ENCODE results near the gene CCK.

CCK gene

DNA sequence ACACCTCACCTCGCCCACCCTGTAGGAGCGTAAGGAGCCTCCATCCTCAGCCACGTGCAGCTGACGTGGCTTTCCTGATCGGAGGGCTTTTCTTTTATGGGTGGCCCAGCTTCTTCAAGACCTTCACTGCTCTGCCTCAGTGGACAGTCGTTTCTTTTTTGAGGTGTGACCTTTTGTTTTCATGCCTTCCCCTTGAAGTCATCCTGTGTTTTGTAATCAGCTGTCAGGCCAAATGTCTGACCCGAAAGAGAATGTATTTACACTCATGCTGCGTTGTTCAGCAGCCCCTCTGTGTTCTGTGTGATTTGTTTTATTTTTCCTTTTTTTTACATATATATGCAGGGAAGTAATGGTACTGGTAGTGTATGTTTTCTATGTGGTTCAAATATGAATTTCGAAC is 41.8 kb downstream of the CCK start:
- DNase-seq (ENCODE audit: low read depth), result no peak
- no peak overlapping the region for H3K4me3 ChIP-seq (ENCODE audit: control insufficient read depth, low read depth, low read length)
- TF ChIP-seq, protein P1, sequence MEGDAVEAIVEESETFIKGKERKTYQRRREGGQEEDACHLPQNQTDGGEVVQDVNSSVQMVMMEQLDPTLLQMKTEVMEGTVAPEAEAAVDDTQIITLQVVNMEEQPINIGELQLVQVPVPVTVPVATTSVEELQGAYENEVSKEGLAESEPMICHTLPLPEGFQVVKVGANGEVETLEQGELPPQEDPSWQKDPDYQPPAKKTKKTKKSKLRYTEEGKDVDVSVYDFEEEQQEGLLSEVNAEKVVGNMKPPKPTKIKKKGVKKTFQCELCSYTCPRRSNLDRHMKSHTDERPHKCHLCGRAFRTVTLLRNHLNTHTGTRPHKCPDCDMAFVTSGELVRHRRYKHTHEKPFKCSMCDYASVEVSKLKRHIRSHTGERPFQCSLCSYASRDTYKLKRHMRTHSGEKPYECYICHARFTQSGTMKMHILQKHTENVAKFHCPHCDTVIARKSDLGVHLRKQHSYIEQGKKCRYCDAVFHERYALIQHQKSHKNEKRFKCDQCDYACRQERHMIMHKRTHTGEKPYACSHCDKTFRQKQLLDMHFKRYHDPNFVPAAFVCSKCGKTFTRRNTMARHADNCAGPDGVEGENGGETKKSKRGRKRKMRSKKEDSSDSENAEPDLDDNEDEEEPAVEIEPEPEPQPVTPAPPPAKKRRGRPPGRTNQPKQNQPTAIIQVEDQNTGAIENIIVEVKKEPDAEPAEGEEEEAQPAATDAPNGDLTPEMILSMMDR (IDR thresholded peaks at IDR 0.05; ENCODE audit: control insufficient read depth, insufficient read depth, low read depth, low read length, missing control alignments), result no peak

DNA sequence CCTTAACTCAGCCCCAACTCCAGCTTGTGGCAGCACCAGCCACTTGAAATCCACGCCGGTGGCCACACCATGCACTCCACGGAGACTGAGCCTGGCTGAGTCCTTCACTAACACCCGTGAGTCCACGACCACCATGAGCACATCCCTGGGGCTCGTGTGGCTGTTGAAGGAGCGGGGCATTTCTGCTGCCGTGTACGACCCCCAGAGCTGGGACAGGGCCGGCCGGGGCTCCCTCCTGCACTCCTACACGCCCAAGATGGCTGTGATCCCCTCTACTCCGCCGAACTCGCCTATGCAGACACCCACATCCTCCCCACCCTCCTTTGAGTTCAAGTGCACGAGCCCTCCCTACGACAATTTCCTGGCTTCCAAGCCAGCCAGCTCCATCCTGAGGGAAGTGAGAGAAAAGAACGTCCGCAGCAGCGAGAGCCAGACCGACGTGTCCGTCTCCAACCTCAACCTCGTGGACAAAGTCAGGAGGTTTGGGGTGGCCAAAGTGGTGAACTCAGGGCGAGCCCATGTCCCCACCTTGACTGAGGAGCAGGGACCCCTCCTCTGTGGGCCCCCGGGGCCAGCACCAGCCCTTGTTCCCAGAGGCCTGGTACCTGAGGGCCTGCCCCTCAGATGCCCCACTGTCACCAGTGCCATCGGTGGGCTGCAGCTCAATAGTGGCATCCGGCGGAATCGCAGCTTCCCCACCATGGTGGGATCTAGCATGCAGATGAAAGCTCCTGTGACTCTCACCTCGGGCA is 42.9 kb downstream of the CCK start:
- TF ChIP-seq, protein P1 (IDR thresholded peaks at IDR 0.05; ENCODE audit: control insufficient read depth, insufficient read depth, low read depth, low read length, missing control alignments), result no peak
- no peak for DNase-seq (ENCODE audit: low read depth)
- no peak overlapping the region for H3K4me3 ChIP-seq (ENCODE audit: control insufficient read depth, low read depth, low read length)

DNA sequence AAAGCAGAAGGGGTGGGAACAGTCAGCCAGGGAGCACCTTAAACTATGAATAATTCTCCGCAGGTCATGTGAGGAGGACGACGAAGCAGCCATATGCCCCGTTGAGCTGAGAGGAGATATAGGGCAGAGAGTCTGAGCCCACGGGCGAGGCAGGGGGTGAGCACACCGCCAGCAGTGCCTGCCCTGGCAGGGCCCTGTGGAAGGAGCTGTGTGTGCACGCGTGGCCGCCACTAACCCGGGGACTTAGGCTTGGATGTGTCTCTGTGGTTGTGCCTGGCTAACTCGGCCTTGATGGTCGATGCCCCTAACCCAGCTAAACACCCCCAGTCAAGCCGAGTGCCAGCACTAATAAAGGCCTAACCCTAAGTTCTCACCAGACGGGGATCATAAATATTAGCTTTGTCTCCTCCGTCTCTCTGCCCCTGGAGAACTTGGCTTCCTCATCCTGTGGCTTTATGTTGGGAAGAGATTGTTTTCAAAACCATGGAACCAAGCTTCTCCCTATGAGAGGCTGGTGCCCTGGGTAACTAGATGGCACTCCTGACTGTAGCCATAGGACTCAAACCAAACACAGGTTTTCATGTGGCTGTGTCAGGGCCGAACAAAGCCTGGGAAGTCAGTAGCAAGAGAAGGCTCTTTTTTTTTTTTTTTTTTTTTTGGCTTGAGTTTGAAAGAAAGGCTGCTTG is 45.4 kb downstream of the CCK start:
- no peak for DNase-seq (ENCODE audit: low read depth)
- TF ChIP-seq, protein P1 (IDR thresholded peaks at IDR 0.05; ENCODE audit: control insufficient read depth, insufficient read depth, low read depth, low read length, missing control alignments), result no peak
- no peak overlapping the region for H3K4me3 ChIP-seq (ENCODE audit: control insufficient read depth, low read depth, low read length)

DNA sequence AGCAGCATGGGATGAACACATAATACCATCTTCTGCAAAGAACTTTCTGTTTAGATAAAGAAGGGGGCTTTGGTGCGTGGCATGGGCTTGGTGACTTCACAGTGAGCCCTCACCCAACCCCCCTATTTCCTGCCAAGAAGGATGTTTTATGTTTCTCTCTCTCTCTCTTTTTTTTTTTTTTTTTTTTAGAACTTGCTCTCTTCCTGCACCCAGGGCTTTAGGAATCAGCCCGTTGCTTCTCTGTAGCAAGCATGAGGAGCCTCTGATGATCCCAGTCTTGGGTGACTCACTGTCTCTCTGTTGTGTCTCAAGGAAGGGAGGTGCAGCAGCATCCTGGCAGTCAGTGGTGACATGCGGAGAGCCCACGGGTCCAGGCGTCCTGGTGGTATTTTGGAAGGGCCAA is 49.1 kb downstream of the CCK start:
- no peak for DNase-seq (ENCODE audit: low read depth)
- no peak overlapping the region for H3K4me3 ChIP-seq (ENCODE audit: control insufficient read depth, low read depth, low read length)
- TF ChIP-seq, protein P1 (IDR thresholded peaks at IDR 0.05; ENCODE audit: control insufficient read depth, insufficient read depth, low read depth, low read length, missing control alignments), result no peak

DNA sequence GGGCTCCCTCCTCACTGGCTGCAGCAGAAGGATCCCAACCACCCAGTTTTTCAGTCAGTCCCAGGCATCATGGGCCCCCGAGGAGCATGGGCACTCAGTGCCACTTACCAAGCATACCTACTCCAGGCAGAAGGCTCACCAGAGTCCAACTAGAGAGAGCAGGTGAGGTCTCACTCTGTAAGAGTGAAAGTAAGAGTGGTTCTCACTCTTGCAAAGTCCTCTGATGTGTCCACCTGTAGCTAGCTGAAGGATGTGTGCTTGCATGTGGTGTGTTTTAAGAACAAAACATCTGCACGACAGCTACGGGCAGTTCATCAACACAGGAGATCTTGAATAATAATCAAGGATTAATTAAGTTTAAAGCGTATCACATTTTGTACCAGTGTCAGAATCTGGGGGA is 49.7 kb downstream of the CCK start:
- no peak overlapping the region for H3K4me3 ChIP-seq (ENCODE audit: control insufficient read depth, low read depth, low read length)
- TF ChIP-seq, protein P1 (IDR thresholded peaks at IDR 0.05; ENCODE audit: control insufficient read depth, insufficient read depth, low read depth, low read length, missing control alignments), result no peak
- no peak for DNase-seq (ENCODE audit: low read depth)

DNA sequence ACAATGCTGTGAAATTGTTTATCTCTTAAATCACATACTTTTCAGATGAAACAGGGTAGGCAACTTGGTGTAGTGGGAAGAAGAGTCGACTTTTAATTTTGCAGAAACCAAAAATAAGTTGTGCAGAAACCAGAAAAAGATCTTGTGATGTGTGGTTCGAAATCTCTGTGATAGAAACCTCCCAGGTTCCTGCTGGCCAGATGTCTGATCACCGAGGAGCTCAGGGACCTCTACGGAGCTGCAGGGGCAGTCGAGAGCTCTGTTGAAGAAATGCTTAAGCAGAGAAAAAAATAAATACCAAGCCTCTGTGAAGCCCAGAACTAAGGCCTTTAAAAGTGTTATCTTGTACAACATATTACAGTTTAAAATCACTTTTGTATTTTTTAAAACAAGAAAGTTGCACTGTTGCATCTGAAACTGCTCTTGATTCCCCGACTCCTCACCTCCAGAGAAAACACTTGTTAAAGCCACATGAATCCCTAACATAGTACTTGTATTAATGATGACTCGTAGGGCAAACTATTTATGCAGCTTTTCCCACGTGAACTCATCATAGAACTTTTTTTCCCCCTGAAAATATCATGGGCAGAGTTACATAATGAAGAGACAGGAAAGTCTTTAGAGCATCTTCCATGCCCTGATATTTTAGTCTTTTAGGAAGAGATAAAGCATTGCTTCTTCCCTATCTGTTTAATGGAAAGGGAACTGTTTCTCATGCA is 51.3 kb downstream of the CCK start:
- TF ChIP-seq, protein P1 (IDR thresholded peaks at IDR 0.05; ENCODE audit: control insufficient read depth, insufficient read depth, low read depth, low read length, missing control alignments), result no peak
- no peak for DNase-seq (ENCODE audit: low read depth)
- no peak overlapping the region for H3K4me3 ChIP-seq (ENCODE audit: control insufficient read depth, low read depth, low read length)
